Neural cell (in vitro differentiated cells): ENCODE data around the gene ARHGEF7. TPM values are rescaled to one million over a fixed set of nuclear protein-coding genes. Genes with fewer than 3 reads are reported as not detected.

Experiments used
- H2AFZ ChIP-seq: fragments of 200-600, 300-800 bp; sonication (generic), shearing (Covaris generic); 2 replicates; pipeline ENCODE4 v1.6.0; 2014; ENCODE audit warnings: low read depth, mild to moderate bottlenecking, antibody characterized with exemption, low read length, moderate library complexity
- H3F3A ChIP-seq: fragments of 200-600 bp; shearing (Covaris generic); 2 replicates; pipeline ENCODE4 v1.6.1; 2016; ENCODE audit warnings: mild to moderate bottlenecking, moderate library complexity, mixed read lengths, antibody characterized with exemption, low read length; ENCODE audit not compliant: insufficient read depth, poor library complexity, severe bottlenecking
- H3K27ac ChIP-seq: fragments of 200-600, 300-800 bp; sonication (generic), shearing (Covaris generic); 2 replicates; pipeline ENCODE4 v1.5.1; 2014; ENCODE audit warnings: mild to moderate bottlenecking, low read length, moderate library complexity
- H3K27me3 ChIP-seq: fragments of 300-800, 200-600 bp; sonication (generic), shearing (Covaris generic); 2 replicates; pipeline ENCODE4 v1.6.0; 2014; ENCODE audit warnings: mild to moderate bottlenecking, low read depth, low read length, moderate library complexity; ENCODE audit not compliant: insufficient read depth
- H3K36me3 ChIP-seq: fragments of 300-800, 200-600 bp; sonication (generic), shearing (Covaris generic); 2 replicates; pipeline ENCODE4 v1.5.1; 2014; ENCODE audit warnings: mild to moderate bottlenecking, antibody characterized with exemption, low read length, moderate library complexity; ENCODE audit not compliant: insufficient read depth
- H3K4me2 ChIP-seq: fragments of 300-800, 200-600 bp; sonication (generic), shearing (Covaris generic); 2 replicates; pipeline ENCODE4 v1.6.0; 2014; ENCODE audit warnings: mild to moderate bottlenecking, low read length
- H3K4me3 ChIP-seq: fragments of 300-800, 200-600 bp; sonication (generic), shearing (Covaris generic); 2 replicates; pipeline ENCODE4 v1.5.1; 2014; ENCODE audit warnings: mild to moderate bottlenecking, low read length, moderate library complexity
- H3K79me2 ChIP-seq: fragments of 200-600 bp; shearing (Covaris generic); replicated peaks from 2 replicates; pipeline ENCODE4 v1.6.0; 2014; ENCODE audit warnings: mild to moderate bottlenecking, low read length, moderate library complexity; ENCODE audit not compliant: insufficient read depth
- H3K9ac ChIP-seq: fragments of 300-800, 200-600 bp; sonication (generic), shearing (Covaris generic); 2 replicates; pipeline ENCODE4 v1.6.1; 2016; ENCODE audit warnings: mild to moderate bottlenecking, low read length, mixed read lengths
- H3K9me2 ChIP-seq: fragments of 200-600 bp; shearing (Covaris generic); 2 replicates; pipeline ENCODE4 v1.6.1; 2016; ENCODE audit warnings: mild to moderate bottlenecking, low read length, mixed read lengths; ENCODE audit not compliant: insufficient read depth
- H3K9me3 ChIP-seq: fragments of 200-600, 300-800 bp; sonication (generic), shearing (Covaris generic); 2 replicates; pipeline ENCODE4 v1.6.1; 2016; ENCODE audit warnings: mild to moderate bottlenecking, mixed run types, low read length, moderate library complexity, mixed read lengths
- H4K20me1 ChIP-seq: fragments of 200-600 bp; shearing (Covaris generic); 2 replicates; pipeline ENCODE4 v1.6.1; 2016; ENCODE audit warnings: mild to moderate bottlenecking, mixed run types; ENCODE audit not compliant: insufficient read depth
- EP300 ChIP-seq: fragments of 450-650 bp; conservative IDR thresholded peaks from 2 replicates; pipeline ENCODE4 v1.6.1; 2014; ENCODE audit warnings: antibody characterized with exemption, mild to moderate bottlenecking, moderate library complexity; ENCODE audit not compliant: poor library complexity, severe bottlenecking
- EZH2 ChIP-seq: fragments of 200-600, 300-800 bp; shearing (Covaris generic), sonication (generic); IDR thresholded peaks from 2 replicates; pipeline ENCODE4 v1.6.1; 2014; ENCODE audit warnings: antibody characterized with exemption, low read length, borderline replicate concordance, mild to moderate bottlenecking; ENCODE audit not compliant: insufficient read depth, poor library complexity, severe bottlenecking
- MXI1 ChIP-seq: fragments of 450-650 bp; conservative IDR thresholded peaks from 2 replicates; pipeline ENCODE4 v1.6.1; 2014; ENCODE audit warnings: antibody characterized with exemption, mild to moderate bottlenecking; ENCODE audit not compliant: poor library complexity, severe bottlenecking
- POLR2AphosphoS5 ChIP-seq: IDR thresholded peaks from 2 replicates; pipeline ENCODE4 v1.6.1; 2012
- RAD21 ChIP-seq: fragments of 450-650 bp; conservative IDR thresholded peaks from 2 replicates; pipeline ENCODE4 v1.6.1; 2014; ENCODE audit warnings: antibody characterized with exemption, mild to moderate bottlenecking, moderate library complexity
- SMC3 ChIP-seq: fragments of 450-650 bp; conservative IDR thresholded peaks from 2 replicates; pipeline ENCODE4 v1.6.1; 2014; ENCODE audit warnings: antibody characterized with exemption, mild to moderate bottlenecking, moderate library complexity; ENCODE audit not compliant: poor library complexity
- TAF1 ChIP-seq: IDR thresholded peaks from 2 replicates; pipeline ENCODE4 v1.6.1; 2012; ENCODE audit warnings: low read depth
- polyA plus RNA-seq: library from polyadenylated mRNA; depleted of rRNA; stranded (reverse); fragments of >200 nt; gene quantifications from 2 replicates; pipeline ENCODE4 v1.2.3, GENCODE V29; 2014
- TF ChIP-seq, protein P1 (sequence below): fragments of 450-650 bp; IDR thresholded peaks from 2 replicates; pipeline ENCODE4 v1.5.1; 2014; ENCODE audit warnings: antibody characterized with exemption, mild to moderate bottlenecking, moderate library complexity; ENCODE audit not compliant: poor library complexity, severe bottlenecking
- TF ChIP-seq, protein P2 (sequence below): IDR thresholded peaks from 2 replicates; pipeline ENCODE4 v1.6.1; 2012; ENCODE audit warnings: borderline replicate concordance

The ARHGEF7 gene
- polyA plus RNA-seq, 1 donor from 2014 or later = 155 TPM

DNA sequence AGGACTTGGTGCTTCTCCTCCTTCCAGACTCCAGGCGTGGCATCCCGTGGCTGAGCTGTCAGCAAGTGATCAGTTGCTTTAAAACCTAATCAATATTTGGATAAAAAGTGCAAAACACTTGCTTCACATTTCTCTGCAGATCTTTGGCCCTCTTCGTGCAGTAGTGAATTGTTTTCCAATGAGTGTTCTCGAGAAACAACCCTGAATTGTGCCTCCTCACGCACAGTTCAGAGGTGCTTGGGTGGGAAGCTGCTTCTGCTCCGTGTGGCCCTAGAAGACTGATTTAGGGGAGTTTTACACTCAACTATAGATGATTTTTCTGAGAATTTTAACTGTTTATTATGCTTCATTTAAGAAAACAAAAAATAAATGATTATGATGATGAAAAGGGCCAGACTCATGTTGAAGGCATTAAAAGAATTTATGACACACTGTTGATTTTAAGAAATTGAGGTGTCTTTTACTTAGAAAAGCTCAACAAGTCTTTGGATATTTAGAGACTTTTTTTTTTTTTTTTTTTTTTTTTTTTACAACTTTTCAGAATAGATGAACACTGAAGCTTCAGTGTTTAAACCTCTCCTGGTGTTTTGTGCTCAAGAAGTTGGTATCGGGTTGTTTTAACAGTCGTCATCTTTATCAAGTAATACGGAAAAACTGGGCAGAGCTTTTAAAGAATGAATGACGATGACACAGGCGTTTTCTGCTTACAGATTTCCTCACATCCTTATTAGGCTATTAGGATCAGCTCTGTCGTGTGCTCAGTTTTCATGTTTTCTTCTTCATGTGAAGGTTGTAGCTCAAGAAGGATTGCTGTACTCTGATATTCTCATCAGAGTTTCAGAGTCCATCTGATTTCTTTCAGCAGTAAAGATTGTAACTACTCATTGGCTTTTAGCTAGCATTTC lies 165.8 kb downstream of the ARHGEF7 start:
- no peaks in the 10 kb centered on the region for H3K9me2 ChIP-seq
- H3F3A ChIP-seq = no peaks in the 10 kb centered on the region
- H3K9me3 ChIP-seq = no peaks in the 10 kb centered on the region
- peaks cover 3% of the 10 kb centered on the region for H3K36me3 ChIP-seq
- no peak overlapping the region for H2AFZ ChIP-seq
- H4K20me1 ChIP-seq = no peaks in the 10 kb centered on the region
- TF ChIP-seq EP300 (no peak), EZH2 (no peak)
- TF ChIP-seq, protein P1, sequence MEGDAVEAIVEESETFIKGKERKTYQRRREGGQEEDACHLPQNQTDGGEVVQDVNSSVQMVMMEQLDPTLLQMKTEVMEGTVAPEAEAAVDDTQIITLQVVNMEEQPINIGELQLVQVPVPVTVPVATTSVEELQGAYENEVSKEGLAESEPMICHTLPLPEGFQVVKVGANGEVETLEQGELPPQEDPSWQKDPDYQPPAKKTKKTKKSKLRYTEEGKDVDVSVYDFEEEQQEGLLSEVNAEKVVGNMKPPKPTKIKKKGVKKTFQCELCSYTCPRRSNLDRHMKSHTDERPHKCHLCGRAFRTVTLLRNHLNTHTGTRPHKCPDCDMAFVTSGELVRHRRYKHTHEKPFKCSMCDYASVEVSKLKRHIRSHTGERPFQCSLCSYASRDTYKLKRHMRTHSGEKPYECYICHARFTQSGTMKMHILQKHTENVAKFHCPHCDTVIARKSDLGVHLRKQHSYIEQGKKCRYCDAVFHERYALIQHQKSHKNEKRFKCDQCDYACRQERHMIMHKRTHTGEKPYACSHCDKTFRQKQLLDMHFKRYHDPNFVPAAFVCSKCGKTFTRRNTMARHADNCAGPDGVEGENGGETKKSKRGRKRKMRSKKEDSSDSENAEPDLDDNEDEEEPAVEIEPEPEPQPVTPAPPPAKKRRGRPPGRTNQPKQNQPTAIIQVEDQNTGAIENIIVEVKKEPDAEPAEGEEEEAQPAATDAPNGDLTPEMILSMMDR = no peak
- no peak overlapping the region for H3K4me2 ChIP-seq
- H3K27ac ChIP-seq = no peak overlapping the region
- H3K4me3 ChIP-seq = no peak overlapping the region
- no peaks in the 10 kb centered on the region for H3K27me3 ChIP-seq
- H3K79me2 ChIP-seq = no peaks in the 10 kb centered on the region
- H3K9ac ChIP-seq = no peak overlapping the region

DNA sequence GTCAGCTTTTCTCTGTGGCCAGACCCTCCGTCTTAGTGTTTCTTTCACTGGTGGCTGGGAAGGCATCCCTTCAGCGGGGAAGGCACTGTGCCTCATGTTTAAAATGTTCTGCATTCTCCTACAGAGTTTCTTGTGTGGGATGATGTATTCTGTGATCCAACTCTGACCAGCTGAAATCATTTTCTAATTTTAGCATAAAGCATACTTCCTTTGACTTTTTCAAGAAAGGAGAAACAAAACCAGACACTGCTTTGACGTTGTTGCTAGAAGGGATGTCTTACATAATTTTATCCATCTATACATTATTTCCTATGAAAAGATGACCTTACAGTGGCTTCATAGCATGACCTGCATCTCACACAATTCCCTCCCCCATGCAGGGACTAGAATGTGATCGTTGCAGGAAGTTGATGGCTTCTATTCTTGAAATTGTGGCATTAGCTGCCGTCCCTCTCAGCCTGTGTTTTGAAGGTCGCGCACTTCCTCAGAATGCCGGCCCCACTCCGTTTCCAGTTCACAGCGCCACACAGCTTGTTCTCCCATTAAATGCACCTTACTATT lies 166.7 kb downstream of the ARHGEF7 start:
- H3K9me3 ChIP-seq = no peaks in the 10 kb centered on the region
- no peaks in the 10 kb centered on the region for H3F3A ChIP-seq
- H3K9ac ChIP-seq = no peak overlapping the region
- H3K36me3 ChIP-seq = peaks cover 3% of the 10 kb centered on the region
- no peaks in the 10 kb centered on the region for H3K79me2 ChIP-seq
- H3K27me3 ChIP-seq = no peaks in the 10 kb centered on the region
- H3K9me2 ChIP-seq = no peaks in the 10 kb centered on the region
- no peaks in the 10 kb centered on the region for H4K20me1 ChIP-seq
- no peak overlapping the region for H3K27ac ChIP-seq
- TF ChIP-seq EP300 = no peak
- TF ChIP-seq POLR2AphosphoS5 = no peak
- no peak for TF ChIP-seq EZH2
- no peak for TF ChIP-seq MXI1
- no peak for TF ChIP-seq RAD21
- TF ChIP-seq TAF1 = no peak
- TF ChIP-seq, protein P1 = no peak
- TF ChIP-seq, protein P2, sequence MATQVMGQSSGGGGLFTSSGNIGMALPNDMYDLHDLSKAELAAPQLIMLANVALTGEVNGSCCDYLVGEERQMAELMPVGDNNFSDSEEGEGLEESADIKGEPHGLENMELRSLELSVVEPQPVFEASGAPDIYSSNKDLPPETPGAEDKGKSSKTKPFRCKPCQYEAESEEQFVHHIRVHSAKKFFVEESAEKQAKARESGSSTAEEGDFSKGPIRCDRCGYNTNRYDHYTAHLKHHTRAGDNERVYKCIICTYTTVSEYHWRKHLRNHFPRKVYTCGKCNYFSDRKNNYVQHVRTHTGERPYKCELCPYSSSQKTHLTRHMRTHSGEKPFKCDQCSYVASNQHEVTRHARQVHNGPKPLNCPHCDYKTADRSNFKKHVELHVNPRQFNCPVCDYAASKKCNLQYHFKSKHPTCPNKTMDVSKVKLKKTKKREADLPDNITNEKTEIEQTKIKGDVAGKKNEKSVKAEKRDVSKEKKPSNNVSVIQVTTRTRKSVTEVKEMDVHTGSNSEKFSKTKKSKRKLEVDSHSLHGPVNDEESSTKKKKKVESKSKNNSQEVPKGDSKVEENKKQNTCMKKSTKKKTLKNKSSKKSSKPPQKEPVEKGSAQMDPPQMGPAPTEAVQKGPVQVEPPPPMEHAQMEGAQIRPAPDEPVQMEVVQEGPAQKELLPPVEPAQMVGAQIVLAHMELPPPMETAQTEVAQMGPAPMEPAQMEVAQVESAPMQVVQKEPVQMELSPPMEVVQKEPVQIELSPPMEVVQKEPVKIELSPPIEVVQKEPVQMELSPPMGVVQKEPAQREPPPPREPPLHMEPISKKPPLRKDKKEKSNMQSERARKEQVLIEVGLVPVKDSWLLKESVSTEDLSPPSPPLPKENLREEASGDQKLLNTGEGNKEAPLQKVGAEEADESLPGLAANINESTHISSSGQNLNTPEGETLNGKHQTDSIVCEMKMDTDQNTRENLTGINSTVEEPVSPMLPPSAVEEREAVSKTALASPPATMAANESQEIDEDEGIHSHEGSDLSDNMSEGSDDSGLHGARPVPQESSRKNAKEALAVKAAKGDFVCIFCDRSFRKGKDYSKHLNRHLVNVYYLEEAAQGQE = no peak
- no peak for TF ChIP-seq SMC3
- H2AFZ ChIP-seq = no peak overlapping the region
- no peak overlapping the region for H3K4me3 ChIP-seq
- H3K4me2 ChIP-seq = no peak overlapping the region
